Fibroblast of mammary gland (primary cell): ENCODE results near the gene SLC2A4RG.
"Not testable (repeated sequence)": the region's sequence is repeated elsewhere in the genome, so short reads cannot be mapped to it uniquely, and the experiment has no call there.

Experiments
- DNase-seq: peaks from one replicate; pipeline ENCODE4 v3.0.0-alpha.2; 2010; ENCODE audit warnings: low read depth
- H3K4me3 ChIP-seq: 2 replicates; pipeline ENCODE4 v1.5.1; 2011; ENCODE audit warnings: low read depth, mild to moderate bottlenecking, low read length, moderate library complexity; ENCODE audit not compliant: control insufficient read depth
- TF ChIP-seq, protein P1 (sequence below): conservative IDR thresholded peaks from 2 replicates; pipeline ENCODE4 v1.5.1; 2011; ENCODE audit warnings: low read depth, low read length, inconsistent platforms; ENCODE audit not compliant: control insufficient read depth, insufficient read depth

Gene SLC2A4RG

DNA sequence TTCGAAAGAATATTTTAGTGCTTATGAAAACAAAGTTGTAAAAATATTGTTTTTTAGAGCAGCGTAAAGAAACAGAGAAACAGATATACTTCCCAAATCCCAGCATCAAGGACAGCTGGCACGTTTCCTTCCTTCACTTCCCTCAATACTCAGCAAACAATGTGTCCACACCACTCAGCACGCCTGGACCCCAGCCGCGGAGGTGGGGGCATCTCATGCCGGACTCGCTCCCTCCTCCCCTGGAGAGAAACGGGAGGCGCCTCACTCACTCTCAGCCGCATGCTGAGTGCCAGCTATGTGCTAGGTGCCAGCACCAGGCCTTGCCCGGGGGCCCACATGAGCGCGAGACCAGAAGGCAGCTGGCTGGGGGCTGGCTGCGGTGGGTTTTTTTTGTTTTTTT, 34.7 kb downstream of the SLC2A4RG start:
- TF ChIP-seq, protein P1, sequence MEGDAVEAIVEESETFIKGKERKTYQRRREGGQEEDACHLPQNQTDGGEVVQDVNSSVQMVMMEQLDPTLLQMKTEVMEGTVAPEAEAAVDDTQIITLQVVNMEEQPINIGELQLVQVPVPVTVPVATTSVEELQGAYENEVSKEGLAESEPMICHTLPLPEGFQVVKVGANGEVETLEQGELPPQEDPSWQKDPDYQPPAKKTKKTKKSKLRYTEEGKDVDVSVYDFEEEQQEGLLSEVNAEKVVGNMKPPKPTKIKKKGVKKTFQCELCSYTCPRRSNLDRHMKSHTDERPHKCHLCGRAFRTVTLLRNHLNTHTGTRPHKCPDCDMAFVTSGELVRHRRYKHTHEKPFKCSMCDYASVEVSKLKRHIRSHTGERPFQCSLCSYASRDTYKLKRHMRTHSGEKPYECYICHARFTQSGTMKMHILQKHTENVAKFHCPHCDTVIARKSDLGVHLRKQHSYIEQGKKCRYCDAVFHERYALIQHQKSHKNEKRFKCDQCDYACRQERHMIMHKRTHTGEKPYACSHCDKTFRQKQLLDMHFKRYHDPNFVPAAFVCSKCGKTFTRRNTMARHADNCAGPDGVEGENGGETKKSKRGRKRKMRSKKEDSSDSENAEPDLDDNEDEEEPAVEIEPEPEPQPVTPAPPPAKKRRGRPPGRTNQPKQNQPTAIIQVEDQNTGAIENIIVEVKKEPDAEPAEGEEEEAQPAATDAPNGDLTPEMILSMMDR, result no peak
- no peak for DNase-seq
- H3K4me3 ChIP-seq, result no peak overlapping the region

DNA sequence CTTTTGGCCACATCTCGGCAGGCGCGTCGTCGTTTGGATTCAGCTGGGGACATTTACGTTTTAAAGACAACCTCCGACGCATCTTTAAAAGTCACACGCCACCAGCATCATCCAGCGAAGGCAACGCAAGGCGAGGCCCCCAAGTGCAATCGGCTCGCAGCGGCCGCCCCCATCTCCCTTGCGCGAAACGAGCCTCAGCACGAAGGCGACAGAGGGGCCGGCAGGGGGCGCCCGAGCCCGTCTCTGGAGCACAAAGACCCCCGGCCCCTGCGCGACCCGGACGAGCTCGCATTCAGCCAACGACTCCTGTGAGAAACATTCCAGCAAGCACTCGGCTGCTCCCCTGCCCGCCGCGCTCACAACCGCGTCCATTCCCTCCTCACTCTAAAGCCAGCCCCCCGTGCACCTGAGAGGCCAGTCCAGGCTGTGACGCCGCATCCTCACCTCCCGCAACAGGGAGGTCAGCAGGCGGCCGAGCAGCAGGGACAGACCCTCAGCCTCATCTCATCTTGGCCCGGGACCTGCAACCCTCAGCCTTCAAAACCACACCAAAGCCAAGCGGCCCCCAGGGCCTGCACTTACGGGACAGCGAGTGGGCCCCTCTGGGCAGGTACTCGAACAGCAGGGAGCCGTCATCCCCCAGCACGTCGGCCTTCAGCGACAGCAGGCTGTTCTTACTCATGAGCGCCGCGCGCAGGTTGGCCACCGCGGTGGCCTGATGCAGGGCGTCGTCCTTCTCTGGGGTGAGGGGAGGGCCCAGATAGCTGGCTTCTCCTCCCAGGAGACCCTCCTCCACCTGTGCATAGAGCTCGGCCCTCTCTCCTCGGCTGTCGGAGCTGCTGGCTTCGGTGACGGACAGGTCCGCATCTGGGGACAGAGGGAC, 35.8 kb downstream of the SLC2A4RG start:
- TF ChIP-seq, protein P1, result peak; percentile 46
- peak; percentile 10 for DNase-seq
- peak overlapping the region; percentile 9 for H3K4me3 ChIP-seq

GRCh38 chr20:63776875-63777274, 37.3 kb downstream of the SLC2A4RG start:
- not testable (repeated sequence) for DNase-seq, H3K4me3 ChIP-seq

GRCh38 chr20:63777614-63778013, 38.0 kb downstream of the SLC2A4RG start:
- DNase-seq, result no peak
- H3K4me3 ChIP-seq, result no peak overlapping the region
- TF ChIP-seq, protein P1, result no peak

GRCh38 chr20:63778034-63778752, 38.6 kb downstream of the SLC2A4RG start:
- no peak for DNase-seq
- H3K4me3 ChIP-seq, result no peak overlapping the region
- TF ChIP-seq, protein P1, result no peak

GRCh38 chr20:63778857-63779256, 39.3 kb downstream of the SLC2A4RG start:
- H3K4me3 ChIP-seq, result no peak overlapping the region
- no peak for DNase-seq
- TF ChIP-seq, protein P1, result no peak

- DNase-seq, result no peak
- TF ChIP-seq, protein P1, result no peak
- H3K4me3 ChIP-seq, result no peak overlapping the region
Measured at GRCh38 chr20:63781181-63781580, 41.6 kb downstream of the SLC2A4RG start.
